ENCODE measurements around the gene KLF11. TPM values are rescaled to one million over a fixed set of nuclear protein-coding genes. Genes with fewer than 3 reads are reported as not detected.
"Not testable (repeated sequence)": the region's sequence is repeated elsewhere in the genome, so short reads cannot be mapped to it uniquely, and the experiment has no call there.

The KLF11 gene
- total RNA-seq, 1 experiment from 2014 or later = 21.0 TPM

DNA sequence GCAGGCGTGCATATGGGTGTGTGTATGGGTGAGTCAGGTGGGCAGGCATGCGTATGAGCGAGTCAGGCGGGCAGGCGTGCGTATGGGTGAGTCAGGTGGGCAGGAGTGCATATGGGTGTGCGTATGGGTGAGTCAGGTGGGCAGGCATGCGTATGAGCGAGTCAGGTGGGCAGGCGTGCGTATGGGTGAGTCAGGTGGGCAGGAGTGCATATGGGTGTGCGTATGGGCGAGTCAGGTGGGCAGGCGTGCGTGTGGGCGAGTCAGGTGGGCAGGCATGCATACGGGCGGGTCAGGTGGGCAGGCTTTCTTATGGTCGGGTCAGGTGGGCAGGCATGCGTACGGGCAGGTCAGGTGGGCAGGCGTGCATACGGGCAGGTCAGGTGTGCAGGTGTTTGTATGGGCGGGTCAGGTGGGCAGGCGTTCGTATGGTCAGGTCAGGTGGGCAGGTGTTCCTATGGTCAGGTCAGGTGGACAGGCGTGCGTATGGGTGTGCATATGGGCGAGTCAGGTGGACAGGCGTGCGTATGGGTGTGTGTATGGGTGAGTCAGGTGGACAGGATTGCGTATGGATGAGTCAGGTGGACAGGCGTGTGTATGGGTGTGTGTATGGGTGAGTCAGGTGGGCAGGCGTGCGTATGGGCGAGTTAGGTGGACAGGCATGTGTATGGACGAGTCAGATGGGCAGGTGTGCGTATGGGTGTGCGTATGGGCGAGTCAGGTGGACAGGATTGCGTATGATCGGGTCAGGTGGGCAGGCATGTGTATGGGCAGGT is 28.7 kb upstream of the KLF11 start:
- BruUV-seq (replicated peaks) = no TSS peak
- no peaks in the 10 kb centered on the region for H3K27me3 Mint-ChIP-seq (ENCODE audit: insufficient read depth, unreplicated experiment)

DNA sequence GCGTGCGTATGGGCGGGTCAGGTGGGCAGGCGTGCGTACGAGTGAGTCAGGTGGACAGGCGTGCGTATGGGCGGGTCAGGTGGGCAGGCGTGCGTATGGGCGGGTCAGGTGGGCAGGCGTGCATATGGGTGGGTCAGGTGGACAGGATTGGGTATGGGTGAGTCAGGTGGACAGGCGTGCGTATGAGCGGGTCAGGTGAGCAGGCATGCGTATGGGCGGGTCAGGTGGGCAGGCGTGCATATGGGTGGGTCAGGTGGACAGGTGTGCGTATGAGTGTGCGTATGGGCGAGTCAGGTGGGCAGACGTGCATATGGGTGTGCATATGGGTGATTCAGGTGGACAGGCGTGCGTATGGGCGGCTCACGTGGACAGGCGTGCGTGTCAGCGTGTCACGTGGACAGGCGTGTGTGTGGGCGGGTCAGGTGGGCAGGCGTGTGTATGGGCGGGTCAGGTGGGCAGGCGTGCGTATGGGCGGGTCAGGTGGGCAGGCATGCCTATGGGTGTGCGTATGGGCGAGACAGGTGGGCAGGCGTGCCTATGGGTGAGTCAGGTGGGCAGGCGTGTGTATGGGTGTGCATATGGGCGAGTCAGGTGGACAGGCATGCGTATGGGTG is 27.9 kb upstream of the KLF11 start:
- H3K4me1 ChIP-seq; H3K4me1 Mint-ChIP-seq (ENCODE audit: low read depth, unreplicated experiment); BruUV-seq (replicated peaks); H3K27me3 Mint-ChIP-seq (ENCODE audit: insufficient read depth, unreplicated experiment); H3K27me3 ChIP-seq (replicated peaks; ENCODE audit: control insufficient read depth, insufficient read depth, low read length); intact Hi-C loops (cut with micrococcal nuclease; ENCODE audit: unreplicated experiment); H3K4me3 ChIP-seq (ENCODE audit: low read depth, low read length); H3K27ac Mint-ChIP-seq (ENCODE audit: unreplicated experiment); H3K9me3 Mint-ChIP-seq (ENCODE audit: unreplicated experiment); H3K36me3 Mint-ChIP-seq (ENCODE audit: insufficient read depth, unreplicated experiment); H3K36me3 ChIP-seq (ENCODE audit: control insufficient read depth, insufficient read depth, low read length); CTCF ChIA-PET; H3K4me3 Mint-ChIP-seq (ENCODE audit: unreplicated experiment); POLR2A ChIA-PET; H3K9me3 ChIP-seq: not testable (repeated sequence)
- DNase-seq = peak in 1 of 2 experiments; percentile 29

More for the DNA sequence above, 28.7 kb upstream of the KLF11 start:
- Mint-ChIP-seq H3K36me3 (ENCODE audit: insufficient read depth, unreplicated experiment) (no peaks in the 10 kb centered on the region), H3K4me1 (ENCODE audit: low read depth, unreplicated experiment) (no peaks in the 10 kb centered on the region), H3K27ac (ENCODE audit: unreplicated experiment) (no peak overlapping the region), H3K4me3 (ENCODE audit: unreplicated experiment) (no peak overlapping the region), H3K9me3 (ENCODE audit: unreplicated experiment) (no peaks in the 10 kb centered on the region)
- DNase-seq = peak in 1 of 2 experiments; percentile 34
- TF ChIP-seq, protein P1, sequence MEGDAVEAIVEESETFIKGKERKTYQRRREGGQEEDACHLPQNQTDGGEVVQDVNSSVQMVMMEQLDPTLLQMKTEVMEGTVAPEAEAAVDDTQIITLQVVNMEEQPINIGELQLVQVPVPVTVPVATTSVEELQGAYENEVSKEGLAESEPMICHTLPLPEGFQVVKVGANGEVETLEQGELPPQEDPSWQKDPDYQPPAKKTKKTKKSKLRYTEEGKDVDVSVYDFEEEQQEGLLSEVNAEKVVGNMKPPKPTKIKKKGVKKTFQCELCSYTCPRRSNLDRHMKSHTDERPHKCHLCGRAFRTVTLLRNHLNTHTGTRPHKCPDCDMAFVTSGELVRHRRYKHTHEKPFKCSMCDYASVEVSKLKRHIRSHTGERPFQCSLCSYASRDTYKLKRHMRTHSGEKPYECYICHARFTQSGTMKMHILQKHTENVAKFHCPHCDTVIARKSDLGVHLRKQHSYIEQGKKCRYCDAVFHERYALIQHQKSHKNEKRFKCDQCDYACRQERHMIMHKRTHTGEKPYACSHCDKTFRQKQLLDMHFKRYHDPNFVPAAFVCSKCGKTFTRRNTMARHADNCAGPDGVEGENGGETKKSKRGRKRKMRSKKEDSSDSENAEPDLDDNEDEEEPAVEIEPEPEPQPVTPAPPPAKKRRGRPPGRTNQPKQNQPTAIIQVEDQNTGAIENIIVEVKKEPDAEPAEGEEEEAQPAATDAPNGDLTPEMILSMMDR (IDR thresholded peaks at IDR 0.05; ENCODE audit: insufficient read depth in 1 of 2, low read depth in 1 of 2, low read length in 1 of 2, severe bottlenecking in 1 of 2, unreplicated experiment in 1 of 2) = no peak
- Histone ChIP-seq H3K27me3 (replicated peaks; ENCODE audit: control insufficient read depth, insufficient read depth, low read length) (no peaks in the 10 kb centered on the region), H3K4me1 (no peaks in the 10 kb centered on the region), H3K36me3 (ENCODE audit: control insufficient read depth, insufficient read depth, low read length) (no peaks in the 10 kb centered on the region), H3K4me3 (ENCODE audit: low read depth, low read length) (no peak overlapping the region), H3K9me3 (no peaks in the 10 kb centered on the region)
- intact Hi-C loops (cut with micrococcal nuclease; ENCODE audit: unreplicated experiment) = no loop called here
- CTCF ChIA-PET = no interaction called here
- POLR2A ChIA-PET = no interaction called here

DNA sequence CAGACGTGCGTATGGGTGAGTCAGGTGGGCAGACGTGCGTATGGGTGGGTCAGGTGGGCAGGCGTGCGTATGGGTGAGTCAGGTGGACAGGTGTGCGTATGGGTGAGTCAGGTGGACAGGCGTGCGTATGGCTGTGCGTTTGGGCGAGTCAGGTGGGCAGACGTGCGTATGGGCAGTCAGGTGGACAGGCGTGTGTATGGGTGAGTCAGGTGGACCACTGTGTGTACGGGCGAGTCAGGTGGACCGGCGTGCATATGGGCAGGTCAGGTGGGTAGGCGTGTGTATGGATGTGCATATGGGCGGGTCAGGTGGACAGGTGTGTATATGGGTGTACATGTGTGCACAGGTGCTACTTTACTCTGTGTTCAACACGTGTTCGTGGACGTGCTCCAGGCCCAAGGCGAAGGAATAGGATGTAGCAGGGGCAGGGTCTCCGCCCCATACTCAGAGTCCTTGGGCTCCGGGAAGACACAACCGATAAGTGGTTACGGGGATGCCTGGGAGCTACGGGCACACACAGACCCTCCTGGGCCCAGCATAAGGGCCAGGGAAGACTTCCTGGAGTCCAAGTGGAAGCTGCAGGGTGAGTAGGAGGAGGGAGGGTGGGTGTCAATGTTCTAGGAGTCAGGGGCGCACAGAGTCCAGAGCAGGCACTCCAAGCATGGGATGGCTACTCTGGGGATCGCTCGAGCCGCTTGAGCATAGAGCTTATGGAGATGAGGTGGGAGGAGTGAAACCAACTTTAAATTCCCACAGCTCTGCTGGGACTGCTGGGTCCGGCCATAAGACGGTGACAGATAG is 27.1 kb upstream of the KLF11 start:
- intact Hi-C loops (cut with micrococcal nuclease; ENCODE audit: unreplicated experiment) = no loop called here

More for the DNA sequence above, 27.1 kb upstream of the KLF11 start:
- TF ChIP-seq, protein P1 (IDR thresholded peaks at IDR 0.05; ENCODE audit: insufficient read depth in 1 of 2, low read depth in 1 of 2, low read length in 1 of 2, severe bottlenecking in 1 of 2, unreplicated experiment in 1 of 2) = no peak
- Histone ChIP-seq H3K4me1 (no peaks in the 10 kb centered on the region), H3K36me3 (ENCODE audit: control insufficient read depth, insufficient read depth, low read length) (no peaks in the 10 kb centered on the region), H3K9me3 (no peaks in the 10 kb centered on the region), H3K27me3 (replicated peaks; ENCODE audit: control insufficient read depth, insufficient read depth, low read length) (no peaks in the 10 kb centered on the region), H3K4me3 (ENCODE audit: low read depth, low read length) (no peak overlapping the region)
- POLR2A ChIA-PET = no interaction called here
- Mint-ChIP-seq H3K36me3 (ENCODE audit: insufficient read depth, unreplicated experiment) (no peaks in the 10 kb centered on the region), H3K4me3 (ENCODE audit: unreplicated experiment) (no peak overlapping the region), H3K27me3 (ENCODE audit: insufficient read depth, unreplicated experiment) (no peaks in the 10 kb centered on the region), H3K9me3 (ENCODE audit: unreplicated experiment) (no peaks in the 10 kb centered on the region), H3K4me1 (ENCODE audit: low read depth, unreplicated experiment) (no peaks in the 10 kb centered on the region), H3K27ac (ENCODE audit: unreplicated experiment) (no peak overlapping the region)
- peak in 1 of 2 experiments; percentile 32 for DNase-seq
- no TSS peak for BruUV-seq (replicated peaks)
- CTCF ChIA-PET = interaction anchor here (0.6 to 1.3 kb wide), 2 partner anchors 31 to 32 kb away, joined by 3 to 5 read pairs; no protein-coding TSS in a partner anchor

Data from Caco-2 (cell line).